KOPT-K1 (cell line): ENCODE results near the gene CD200R1L.

Experiments used
- H3K27ac ChIP-seq: fragments of 200-600 bp; sonication (generic); 2 replicates; pipeline ENCODE4 v1.5.1; 2016; ENCODE audit warnings: antibody characterized with exemption, mild to moderate bottlenecking, low read depth, low read length; ENCODE audit not compliant: poor library complexity, severe bottlenecking
- H3K36me3 ChIP-seq: fragments of 200-600 bp; sonication (generic); 2 replicates; pipeline ENCODE4 v1.5.1; 2017; ENCODE audit warnings: antibody characterized with exemption, mild to moderate bottlenecking, low read length, moderate library complexity; ENCODE audit not compliant: insufficient read depth
- H3K9me3 ChIP-seq: fragments of 200-600 bp; sonication (generic); 2 replicates; pipeline ENCODE4 v1.5.1; 2017; ENCODE audit warnings: antibody characterized with exemption, low read length, mild to moderate bottlenecking; ENCODE audit not compliant: insufficient read depth, poor library complexity, severe bottlenecking

Gene CD200R1L

GRCh38 chr3:112786002-112786590, 60.6 kb downstream of the CD200R1L start:
- Histone ChIP-seq H3K27ac (no peak overlapping the region), H3K36me3 (no peaks in the 10 kb centered on the region), H3K9me3 (peaks cover 13% of the 10 kb centered on the region)

DNA sequence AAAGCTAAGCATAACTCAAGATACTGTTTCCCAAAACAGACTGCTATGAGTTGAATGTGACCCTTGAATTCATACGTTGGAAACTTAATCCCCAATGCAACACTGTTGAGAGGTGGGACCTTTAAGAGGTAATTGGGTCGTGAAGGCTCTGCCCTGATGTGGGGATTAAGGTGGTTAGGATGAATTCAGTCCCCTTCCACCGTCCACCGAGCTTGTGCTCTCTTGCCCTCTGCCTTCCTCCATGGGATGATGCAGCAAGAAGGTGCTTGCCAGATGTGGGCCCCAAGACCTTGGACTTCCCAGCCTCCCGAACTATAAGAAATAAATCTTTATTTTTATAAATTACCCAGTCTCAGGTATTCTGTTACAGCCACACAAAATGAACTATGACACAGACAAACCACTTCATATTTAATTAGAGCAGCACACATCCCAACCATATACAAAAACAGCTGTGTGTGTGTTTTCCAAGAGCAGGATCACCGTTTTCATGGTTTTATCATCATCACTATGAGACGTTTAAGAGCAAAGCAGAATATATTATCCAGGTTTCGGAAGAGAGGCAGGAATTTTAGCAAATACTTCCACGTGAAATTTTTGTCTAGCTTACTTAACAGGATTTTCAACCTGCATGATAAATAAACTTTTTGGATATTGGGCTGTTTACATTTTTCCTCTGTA, 61.2 kb downstream of the CD200R1L start:
- Histone ChIP-seq H3K9me3 (peaks cover 13% of the 10 kb centered on the region), H3K36me3 (no peaks in the 10 kb centered on the region), H3K27ac (no peak overlapping the region)

DNA sequence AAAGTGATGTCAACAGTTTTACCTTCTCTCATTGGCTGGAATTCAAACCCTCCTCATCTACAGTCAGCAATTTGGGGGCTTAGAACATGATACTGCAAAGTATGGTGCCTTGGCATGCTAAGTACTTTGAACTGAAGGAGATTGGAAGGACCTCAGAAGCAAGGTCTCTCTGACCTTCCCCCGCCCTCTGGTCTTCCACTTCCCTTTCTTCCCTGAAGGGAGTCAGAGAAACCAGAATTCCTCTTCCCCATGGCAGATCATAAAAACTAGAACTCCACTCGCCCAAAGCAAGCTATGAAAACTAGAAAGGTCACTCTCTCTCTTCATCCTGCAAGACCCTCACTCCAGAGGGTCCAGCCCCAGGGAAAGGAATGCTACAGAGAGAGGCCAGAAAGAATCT, 64.2 kb downstream of the CD200R1L start:
- Histone ChIP-seq H3K9me3 (peaks cover 4% of the 10 kb centered on the region), H3K36me3 (no peaks in the 10 kb centered on the region), H3K27ac (no peak overlapping the region)

- no peaks in the 10 kb centered on the region for H3K9me3 ChIP-seq
- H3K27ac ChIP-seq, result no peak overlapping the region
- H3K36me3 ChIP-seq, result no peaks in the 10 kb centered on the region
These were observed 65.1 kb downstream of the CD200R1L start for GRCh38 chr3:112781599-112781998.

DNA sequence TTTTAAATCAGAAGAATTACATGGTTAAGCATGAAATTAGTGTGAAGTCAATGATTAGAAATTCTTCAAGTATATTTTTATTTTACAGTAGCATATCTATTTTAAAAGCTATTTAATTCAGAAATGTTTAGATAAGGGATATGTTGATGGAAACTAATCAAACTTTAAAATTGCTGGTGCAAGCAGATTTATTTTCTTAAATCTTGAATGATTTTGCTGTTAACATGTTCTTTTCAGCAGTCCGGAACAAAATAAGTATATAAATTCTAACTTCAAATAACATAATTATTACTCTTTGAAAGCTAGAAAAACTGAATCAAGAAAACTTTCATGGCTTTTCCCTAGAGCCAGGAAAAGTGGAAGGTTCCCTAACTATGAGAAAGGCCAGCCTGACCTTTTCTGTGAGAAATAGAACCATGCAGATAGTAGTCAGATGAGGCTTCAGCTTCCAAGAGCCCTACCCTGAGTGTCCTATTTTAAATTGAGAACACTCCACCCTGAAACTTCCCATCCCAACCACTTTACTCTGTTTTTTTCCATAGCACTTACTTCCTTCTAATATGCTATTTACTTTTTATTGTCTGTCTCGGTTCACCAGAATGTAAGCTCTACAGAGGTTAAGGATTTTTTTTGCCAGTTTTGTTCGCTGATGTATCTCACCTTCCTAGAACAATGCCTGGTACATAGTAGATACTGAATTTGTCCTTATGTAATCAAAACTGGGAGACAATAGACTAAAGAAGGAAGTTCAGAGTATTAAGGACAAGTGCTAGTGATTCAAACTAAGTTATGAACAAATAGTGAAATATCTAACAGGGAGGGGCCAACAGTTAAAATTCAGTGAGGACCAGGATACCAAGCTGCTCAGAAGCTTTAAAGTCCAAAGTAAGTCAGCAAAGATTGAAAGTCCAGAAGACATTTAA, 66.8 kb downstream of the CD200R1L start:
- H3K9me3 ChIP-seq, result no peaks in the 10 kb centered on the region
- no peak overlapping the region for H3K27ac ChIP-seq
- no peaks in the 10 kb centered on the region for H3K36me3 ChIP-seq

DNA sequence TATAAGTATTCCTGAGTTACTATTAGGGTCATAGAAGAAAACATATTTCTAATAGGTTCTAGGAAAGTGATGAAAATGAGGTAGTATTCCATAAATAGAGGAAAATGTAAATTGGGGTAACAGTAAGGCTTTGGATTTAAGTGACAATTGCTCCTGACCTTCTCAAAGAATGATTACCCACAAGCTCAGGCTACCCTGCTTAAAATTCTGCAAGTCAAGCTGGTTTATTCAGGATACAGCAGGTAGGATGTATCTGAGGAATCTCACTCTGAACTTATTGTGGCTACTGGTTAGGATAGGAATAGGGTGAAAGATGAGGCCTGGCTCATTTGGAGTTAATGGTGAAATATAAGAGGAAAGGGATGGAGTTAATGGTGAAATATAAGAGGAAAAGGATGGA, 67.7 kb downstream of the CD200R1L start:
- Histone ChIP-seq H3K9me3 (no peaks in the 10 kb centered on the region), H3K27ac (no peak overlapping the region), H3K36me3 (no peaks in the 10 kb centered on the region)

DNA sequence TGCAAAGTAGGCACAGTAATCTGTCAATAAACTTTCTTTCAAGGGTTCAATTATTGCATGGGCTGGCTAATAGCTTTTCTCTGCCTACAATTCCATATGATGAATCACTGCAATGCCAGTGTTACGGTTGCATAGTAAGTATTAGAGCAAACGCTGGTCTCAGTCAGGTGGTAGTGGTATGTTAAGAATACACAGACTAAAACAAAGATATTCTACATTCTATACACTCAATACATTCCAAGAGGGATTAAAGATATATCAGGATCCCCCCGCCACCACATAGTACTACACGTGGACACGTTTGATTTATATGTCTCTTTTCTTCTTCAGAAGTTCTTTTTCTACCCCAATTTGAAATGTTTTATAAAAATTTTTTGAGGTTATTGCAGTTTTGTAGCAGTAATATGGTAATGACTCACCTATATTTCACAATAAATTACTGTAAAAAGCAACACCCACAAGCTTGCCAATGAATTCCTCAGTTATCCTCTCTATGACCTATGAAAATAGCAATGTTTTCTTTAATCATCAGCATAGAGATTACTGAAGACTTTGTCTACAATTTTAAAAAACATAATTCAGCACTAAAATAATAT, 68.2 kb downstream of the CD200R1L start:
- Histone ChIP-seq H3K36me3 (no peaks in the 10 kb centered on the region), H3K9me3 (no peaks in the 10 kb centered on the region), H3K27ac (no peak overlapping the region)

- Histone ChIP-seq H3K9me3 (no peaks in the 10 kb centered on the region), H3K27ac (no peak overlapping the region), H3K36me3 (no peaks in the 10 kb centered on the region)
These were observed 68.9 kb downstream of the CD200R1L start for GRCh38 chr3:112777811-112778210.

DNA sequence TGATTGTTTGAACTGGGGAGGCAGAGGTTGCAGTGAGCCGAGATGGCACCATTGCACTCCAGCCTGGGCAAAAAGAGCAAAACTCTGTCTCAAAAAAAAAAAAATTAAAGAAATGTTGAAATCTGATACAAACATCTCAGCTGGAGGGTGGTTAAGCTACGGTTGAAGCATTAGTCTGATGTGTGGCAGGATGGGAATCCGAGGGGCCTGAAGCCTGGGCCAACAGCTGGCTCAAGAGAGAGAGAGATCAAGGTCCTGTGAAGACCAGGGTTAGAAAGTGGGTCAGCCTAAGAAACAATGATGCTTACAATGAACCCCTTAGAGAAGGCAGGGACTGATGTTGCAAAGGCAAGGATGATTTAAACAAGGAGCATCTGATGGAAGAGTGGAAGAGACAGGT, 69.8 kb downstream of the CD200R1L start:
- Histone ChIP-seq H3K27ac (no peak overlapping the region), H3K36me3 (no peaks in the 10 kb centered on the region)

DNA sequence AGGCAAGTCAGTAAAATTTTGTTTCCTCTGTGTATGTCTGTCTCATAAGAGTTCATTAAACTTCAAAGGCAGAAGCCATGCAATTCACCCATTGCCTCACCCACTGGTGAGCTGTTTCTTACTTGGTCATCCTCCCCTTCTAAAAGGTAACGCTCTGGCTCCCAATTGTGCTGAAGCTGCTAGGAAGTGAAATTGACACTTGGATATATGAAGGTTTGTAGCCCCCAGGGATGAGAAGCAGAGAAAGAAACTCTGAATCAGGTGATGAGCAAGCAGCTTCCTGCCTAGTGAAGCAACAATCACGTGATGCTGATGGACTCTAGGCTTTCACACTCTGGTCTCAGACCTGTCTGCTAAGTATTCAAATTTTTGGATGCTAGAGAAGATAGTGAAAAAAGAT, 70.7 kb downstream of the CD200R1L start:
- H3K9me3 ChIP-seq, result no peaks in the 10 kb centered on the region
- H3K36me3 ChIP-seq, result no peaks in the 10 kb centered on the region
- H3K27ac ChIP-seq, result no peak overlapping the region

More for the DNA sequence above, 69.8 kb downstream of the CD200R1L start:
- no peaks in the 10 kb centered on the region for H3K9me3 ChIP-seq

DNA sequence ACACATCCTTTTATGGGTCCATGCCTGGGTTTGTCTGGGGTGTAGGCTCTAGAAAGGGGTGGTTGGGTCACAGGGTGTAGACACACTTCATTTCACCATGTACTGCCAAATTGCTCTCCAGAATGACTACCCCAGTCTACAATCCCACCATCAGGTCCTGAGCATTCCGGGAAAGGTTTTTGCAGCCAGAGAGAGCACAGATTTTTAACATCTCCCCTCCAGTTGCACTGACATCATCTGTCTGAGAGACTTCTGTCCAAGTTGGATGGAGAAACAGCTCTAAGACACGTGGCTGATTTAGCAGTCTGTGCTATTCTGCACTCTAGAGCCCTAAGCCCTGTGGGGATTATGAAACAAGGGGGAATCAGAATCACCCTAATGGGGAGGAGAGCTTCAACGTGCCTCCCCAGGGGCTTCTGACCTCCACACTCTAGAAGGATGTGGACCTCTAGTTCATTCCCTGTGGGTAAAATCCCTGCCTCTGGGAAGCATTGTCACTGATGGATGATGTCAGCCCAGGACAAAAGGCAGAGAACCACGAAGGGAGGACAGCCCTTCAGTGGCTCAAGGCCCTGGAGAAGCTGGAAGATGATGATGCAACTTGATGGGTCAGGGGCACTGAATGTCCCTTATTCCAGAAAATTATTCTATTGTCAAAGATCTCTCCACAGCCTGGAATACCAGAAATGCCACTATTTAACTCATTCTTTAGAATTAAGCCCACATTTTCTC, 71.5 kb downstream of the CD200R1L start:
- no peak overlapping the region for H3K27ac ChIP-seq

GRCh38 chr3:112774293-112774926, 72.3 kb downstream of the CD200R1L start:
- H3K27ac ChIP-seq, result no peak overlapping the region

More for the DNA sequence above, 71.5 kb downstream of the CD200R1L start:
- Histone ChIP-seq H3K36me3 (no peaks in the 10 kb centered on the region), H3K9me3 (no peaks in the 10 kb centered on the region)

GRCh38 chr3:112773864-112774263, 72.8 kb downstream of the CD200R1L start:
- Histone ChIP-seq H3K36me3 (no peaks in the 10 kb centered on the region), H3K9me3 (no peaks in the 10 kb centered on the region), H3K27ac (no peak overlapping the region)

More at GRCh38 chr3:112774293-112774926, 72.3 kb downstream of the CD200R1L start:
- H3K9me3 ChIP-seq, result no peaks in the 10 kb centered on the region
- no peaks in the 10 kb centered on the region for H3K36me3 ChIP-seq

DNA sequence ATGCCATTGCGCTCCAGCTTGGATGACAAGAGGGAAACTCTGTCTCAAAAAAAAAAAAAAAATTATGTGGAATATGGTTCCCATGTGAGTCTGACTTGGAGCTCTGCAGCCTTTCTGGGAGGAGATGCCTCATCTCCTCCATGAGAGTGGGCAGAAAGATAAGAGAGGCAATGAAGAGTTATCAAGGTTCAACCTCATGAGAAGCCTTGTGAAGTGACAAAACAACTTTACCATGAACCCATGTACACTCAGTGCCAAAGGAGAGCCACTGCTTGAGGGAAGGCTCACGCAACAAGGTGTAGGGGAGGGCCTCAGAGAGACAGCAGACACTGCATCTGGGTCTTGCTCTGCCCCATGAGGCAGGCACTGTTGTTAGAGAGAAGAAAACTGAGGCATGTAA, 75.7 kb downstream of the CD200R1L start:
- H3K27ac ChIP-seq, result no peak overlapping the region
- no peaks in the 10 kb centered on the region for H3K36me3 ChIP-seq
- no peaks in the 10 kb centered on the region for H3K9me3 ChIP-seq
